GM12891 (cell line): ENCODE measurements around the gene SPOCK1.

Source experiments
- POLR2A ChIP-seq: IDR thresholded peaks from 2 replicates; pipeline ENCODE4 v1.6.1; 2011; ENCODE audit warnings: low read depth, low read length, control low read depth
- POLR2AphosphoS5 ChIP-seq: IDR thresholded peaks from 2 replicates; pipeline ENCODE4 v1.6.1; 2011; ENCODE audit warnings: low read depth, low read length, control low read depth
- POU2F2 ChIP-seq: IDR thresholded peaks from 2 replicates; pipeline ENCODE4 v1.6.1; 2011; ENCODE audit warnings: low read depth, mild to moderate bottlenecking, control low read depth, low read length, moderate library complexity
- SPI1 ChIP-seq: IDR thresholded peaks from 2 replicates; pipeline ENCODE4 v1.6.1; 2011; ENCODE audit warnings: low read depth, low read length, control low read depth
- TAF1 ChIP-seq: IDR thresholded peaks from 2 replicates; pipeline ENCODE4 v1.6.1; 2011; ENCODE audit warnings: low read depth, low read length, control low read depth

- TF ChIP-seq POLR2AphosphoS5, result no peak
- no peak for TF ChIP-seq POLR2A
- no peak for TF ChIP-seq SPI1
- no peak for TF ChIP-seq TAF1
- no peak for TF ChIP-seq POU2F2
Observed at GRCh38 chr5:137212471-137212870, 286.7 kb downstream of the SPOCK1 start.
